Measurements from ENCODE around the gene PALS1. TPM values are rescaled to one million over a fixed set of nuclear protein-coding genes. Genes with fewer than 3 reads are reported as not detected.

Gene PALS1
- total RNA-seq, 1 donor from 2014 or later: 43.0 TPM

DNA sequence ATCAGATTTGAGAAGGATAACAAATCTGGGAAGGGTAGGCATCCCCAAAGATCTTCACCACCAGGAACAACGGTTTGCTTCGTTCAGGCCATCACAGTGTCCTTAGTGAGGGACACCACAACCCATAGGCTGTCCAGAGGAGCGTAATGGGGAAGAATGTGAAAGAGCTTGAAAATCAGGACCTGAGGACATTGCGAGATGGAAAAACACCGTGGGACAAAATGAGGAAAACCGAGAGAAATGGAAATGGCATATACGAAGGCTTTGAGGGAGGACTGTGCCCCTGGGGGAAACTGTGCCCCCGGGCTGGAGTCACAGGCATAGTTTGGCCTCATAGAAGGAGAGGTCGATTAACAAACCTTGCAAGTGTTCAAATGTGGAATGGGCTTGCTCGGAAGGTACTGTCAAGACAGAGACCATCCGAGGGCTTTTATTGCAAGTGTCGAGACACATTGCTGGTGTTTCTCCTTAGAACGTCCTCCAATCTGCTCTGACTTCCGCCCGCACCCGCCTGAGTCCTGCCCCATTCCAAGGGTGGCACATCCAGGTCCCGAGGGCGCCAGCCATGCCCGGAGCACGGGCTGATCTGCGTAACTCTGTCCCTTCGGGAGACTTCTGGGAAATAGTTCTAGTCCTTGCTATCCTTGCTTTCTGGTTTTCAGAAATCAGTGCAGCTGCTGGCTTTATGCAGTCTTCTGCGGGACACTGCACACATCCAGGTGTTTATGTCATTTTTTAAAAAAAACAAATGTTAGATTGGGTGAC lies 885 bp upstream of the PALS1 start:
- Mint-ChIP-seq H3K27me3 (ENCODE audit: low read depth) (no peaks in the 10 kb centered on the region), H3K4me3 (peak overlapping the region; percentile 89), H3K36me3 (no peaks in the 10 kb centered on the region), H3K9me3 (no peaks in the 10 kb centered on the region), H3K27ac (peak overlapping the region; percentile 99), H3K4me1 (peaks cover 20% of the 10 kb centered on the region)
- TF ChIP-seq, protein P1, sequence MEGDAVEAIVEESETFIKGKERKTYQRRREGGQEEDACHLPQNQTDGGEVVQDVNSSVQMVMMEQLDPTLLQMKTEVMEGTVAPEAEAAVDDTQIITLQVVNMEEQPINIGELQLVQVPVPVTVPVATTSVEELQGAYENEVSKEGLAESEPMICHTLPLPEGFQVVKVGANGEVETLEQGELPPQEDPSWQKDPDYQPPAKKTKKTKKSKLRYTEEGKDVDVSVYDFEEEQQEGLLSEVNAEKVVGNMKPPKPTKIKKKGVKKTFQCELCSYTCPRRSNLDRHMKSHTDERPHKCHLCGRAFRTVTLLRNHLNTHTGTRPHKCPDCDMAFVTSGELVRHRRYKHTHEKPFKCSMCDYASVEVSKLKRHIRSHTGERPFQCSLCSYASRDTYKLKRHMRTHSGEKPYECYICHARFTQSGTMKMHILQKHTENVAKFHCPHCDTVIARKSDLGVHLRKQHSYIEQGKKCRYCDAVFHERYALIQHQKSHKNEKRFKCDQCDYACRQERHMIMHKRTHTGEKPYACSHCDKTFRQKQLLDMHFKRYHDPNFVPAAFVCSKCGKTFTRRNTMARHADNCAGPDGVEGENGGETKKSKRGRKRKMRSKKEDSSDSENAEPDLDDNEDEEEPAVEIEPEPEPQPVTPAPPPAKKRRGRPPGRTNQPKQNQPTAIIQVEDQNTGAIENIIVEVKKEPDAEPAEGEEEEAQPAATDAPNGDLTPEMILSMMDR (IDR thresholded peaks at IDR 0.05; ENCODE audit: unreplicated experiment): no peak
- DNase-seq (ENCODE audit: low spot score in 2 of 2, unreplicated experiment in 2 of 2): peak in 1 of 2 experiments; percentile 47

DNA sequence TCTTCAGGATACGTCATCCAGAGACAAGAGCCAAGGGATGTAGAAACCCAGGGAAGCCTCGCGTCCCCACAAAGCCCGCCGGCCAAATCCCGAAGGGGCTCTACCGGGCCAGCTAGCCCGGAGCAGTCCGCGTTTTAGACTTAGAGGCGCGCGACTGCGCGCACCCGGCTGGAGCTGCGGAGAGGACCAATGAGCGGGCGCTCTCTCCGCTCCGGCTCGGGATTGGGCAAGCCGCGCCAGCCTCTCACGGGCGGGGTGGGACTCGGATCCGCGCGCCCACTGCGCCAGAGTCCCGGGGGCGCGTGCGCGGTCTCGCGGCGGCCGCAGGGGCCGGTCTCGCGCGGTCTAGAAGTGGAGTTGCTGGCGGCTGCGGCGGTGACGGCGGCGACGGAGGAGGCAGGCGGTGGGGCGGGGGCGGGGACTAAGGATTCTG lies 241 bp upstream of the PALS1 start:
- no peaks in the 10 kb centered on the region for H3K36me3 Mint-ChIP-seq
- peak; percentile 96 to 97 for DNase-seq (ENCODE audit: low spot score in 2 of 2, unreplicated experiment in 2 of 2)
- H3K4me3 Mint-ChIP-seq: peak overlapping the region; percentile 89
- no peaks in the 10 kb centered on the region for H3K27me3 Mint-ChIP-seq (ENCODE audit: low read depth)
- TF ChIP-seq, protein P1 (IDR thresholded peaks at IDR 0.05; ENCODE audit: unreplicated experiment): no peak
- peak overlapping the region; percentile 99 for H3K27ac Mint-ChIP-seq
- H3K9me3 Mint-ChIP-seq: no peaks in the 10 kb centered on the region
- H3K4me1 Mint-ChIP-seq: peaks cover 20% of the 10 kb centered on the region

DNA sequence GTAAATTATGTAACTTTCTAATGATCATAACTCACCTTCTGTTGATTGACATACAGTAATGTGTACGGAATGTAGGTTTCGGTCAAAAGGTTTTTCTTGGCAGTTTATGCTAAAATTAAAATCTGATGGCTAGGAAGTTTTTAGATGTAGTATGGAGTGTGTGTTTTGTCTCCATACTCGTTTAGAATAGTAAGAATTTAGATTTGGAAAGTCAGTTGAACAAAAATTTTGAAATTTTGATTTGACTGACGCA lies 859 bp downstream of the PALS1 start:
- Mint-ChIP-seq H3K4me3 (peak overlapping the region; percentile 89), H3K36me3 (no peaks in the 10 kb centered on the region), H3K27me3 (ENCODE audit: low read depth) (no peaks in the 10 kb centered on the region), H3K9me3 (no peaks in the 10 kb centered on the region), H3K4me1 (peaks cover 24% of the 10 kb centered on the region), H3K27ac (peak overlapping the region; percentile 99)
- TF ChIP-seq, protein P1 (IDR thresholded peaks at IDR 0.05; ENCODE audit: unreplicated experiment): no peak
- no peak for DNase-seq (ENCODE audit: low spot score in 2 of 2, unreplicated experiment in 2 of 2)

DNA sequence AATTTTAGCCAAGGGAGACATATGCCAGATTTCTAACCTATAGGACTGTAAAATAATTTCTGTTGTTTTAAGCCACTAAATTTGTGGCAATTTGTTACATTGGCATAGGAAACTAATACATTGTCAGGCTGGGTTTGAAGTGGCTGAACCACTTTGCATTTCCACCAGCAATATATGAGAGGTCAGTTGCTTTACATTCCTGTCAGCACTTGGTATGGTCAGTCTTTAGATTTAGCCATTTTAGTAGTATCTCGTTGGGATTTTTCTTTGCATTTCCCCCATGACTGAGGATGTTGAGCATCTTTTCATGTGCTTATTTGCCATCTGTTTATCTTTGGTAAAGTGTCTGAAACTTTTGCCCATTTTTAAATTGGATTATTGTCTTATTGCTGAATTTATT lies 3.9 kb downstream of the PALS1 start:
- no peaks in the 10 kb centered on the region for H3K27me3 Mint-ChIP-seq (ENCODE audit: low read depth)
- no peaks in the 10 kb centered on the region for H3K9me3 Mint-ChIP-seq
- H3K4me3 Mint-ChIP-seq: no peak overlapping the region
- no peak overlapping the region for H3K27ac Mint-ChIP-seq
- TF ChIP-seq, protein P1 (IDR thresholded peaks at IDR 0.05; ENCODE audit: unreplicated experiment): no peak
- H3K36me3 Mint-ChIP-seq: no peaks in the 10 kb centered on the region
- H3K4me1 Mint-ChIP-seq: peaks cover 30% of the 10 kb centered on the region
- DNase-seq (ENCODE audit: low spot score in 2 of 2, unreplicated experiment in 2 of 2): no peak

DNA sequence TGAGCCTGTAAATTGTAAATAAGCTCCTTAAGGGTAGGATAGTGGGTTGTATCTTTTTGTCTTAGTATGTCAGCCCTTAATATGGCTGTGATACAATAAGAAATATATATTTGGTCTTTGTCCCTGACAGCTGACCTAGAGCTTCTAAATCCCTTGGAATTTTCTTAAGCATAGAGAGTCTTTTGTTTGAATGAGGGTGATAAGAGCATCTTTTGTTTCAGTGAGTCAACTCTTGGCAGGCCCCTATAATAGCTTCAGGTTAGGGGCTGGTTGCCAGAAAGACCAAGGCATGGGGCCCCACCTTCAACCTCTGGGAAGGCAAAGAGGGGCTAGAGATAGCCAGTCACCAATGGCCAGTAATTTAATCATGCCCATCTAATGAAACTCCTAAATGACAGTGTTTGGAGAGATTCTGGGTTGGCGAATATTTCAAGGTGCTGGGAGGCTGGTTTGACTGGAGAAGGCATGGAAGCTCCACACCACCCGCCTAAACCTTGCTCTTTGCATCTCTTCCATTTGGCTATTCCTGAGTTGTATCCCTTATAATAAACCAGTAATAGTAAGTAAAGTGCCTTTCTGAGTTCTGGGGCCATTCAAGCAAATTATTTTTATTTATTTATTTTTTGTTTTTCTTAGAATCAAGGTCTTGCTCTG lies 10.5 kb downstream of the PALS1 start:
- TF ChIP-seq, protein P1 (IDR thresholded peaks at IDR 0.05; ENCODE audit: unreplicated experiment): no peak
- Mint-ChIP-seq H3K9me3 (no peaks in the 10 kb centered on the region), H3K36me3 (peaks cover 2% of the 10 kb centered on the region), H3K4me3 (no peak overlapping the region), H3K27me3 (ENCODE audit: low read depth) (no peaks in the 10 kb centered on the region), H3K27ac (no peak overlapping the region), H3K4me1 (peaks cover 20% of the 10 kb centered on the region)
- no peak for DNase-seq (ENCODE audit: low spot score in 2 of 2, unreplicated experiment in 2 of 2)
